Measurements from ENCODE around the gene PKNOX2.

GRCh38 chr11:125281831-125282595 is 117.5 kb downstream of the PKNOX2 start:
- TF ChIP-seq SFPQ (IDR thresholded peaks at IDR 0.05; ENCODE audit: low read depth, low read length) (no peak), ATF2 (CRISPR knock-in tag; IDR thresholded peaks at IDR 0.05) (no peak), CTCF (IDR thresholded peaks at IDR 0.05 in 2 of 3, conservative IDR thresholded peaks at IDR 0.05 in 1 of 3; ENCODE audit: insufficient read depth in 2 of 3, low read depth in 1 of 3, low read length in 3 of 3) (no peak), ZNF274 (IDR thresholded peaks at IDR 0.05; ENCODE audit: borderline replicate concordance, low read depth, low read length) (no peak), POLR2A (conservative IDR thresholded peaks at IDR 0.05) (no peak), ATF7 (IDR thresholded peaks at IDR 0.05) (no peak), SP1 (CRISPR knock-in tag; IDR thresholded peaks at IDR 0.05) (no peak), RAD21 (CRISPR knock-in tag; conservative IDR thresholded peaks at IDR 0.05 in 1 of 2, IDR thresholded peaks at IDR 0.05 in 1 of 2) (no peak), NCOR1 (IDR thresholded peaks at IDR 0.05) (no peak), ZNF639 (CRISPR knock-in tag; conservative IDR thresholded peaks at IDR 0.05 in 1 of 2, IDR thresholded peaks at IDR 0.05 in 1 of 2) (no peak)
